ENCODE data around the gene ITSN2.
"Not testable (repeated sequence)": the region's sequence is repeated elsewhere in the genome, so short reads cannot be mapped to it uniquely, and the experiment has no call there.

ITSN2 gene

GRCh38 chr2:24360050-24360962, at the start of gene ITSN2:
ITSN2 (minus strand) TSS chr2:24360536; CDS start chr2:24328082, 32,454 bp downstream.
- DNase-seq: peak; percentile 71

GRCh38 chr2:24409171-24409570, 48.8 kb upstream of the ITSN2 start:
- DNase-seq: no peak

GRCh38 chr2:24408704-24409103, 48.4 kb upstream of the ITSN2 start:
- not testable (repeated sequence) for DNase-seq

- no peak for DNase-seq
Measured at GRCh38 chr2:24404491-24404921, 44.2 kb upstream of the ITSN2 start.

GRCh38 chr2:24403832-24404212, 43.5 kb upstream of the ITSN2 start:
- DNase-seq: no peak

GRCh38 chr2:24403168-24403831, 43.0 kb upstream of the ITSN2 start:
- DNase-seq: no peak

GRCh38 chr2:24402242-24403097, 42.1 kb upstream of the ITSN2 start:
- DNase-seq: no peak

GRCh38 chr2:24400207-24400907, 40.0 kb upstream of the ITSN2 start:
- DNase-seq: peak; percentile 16

- peak; percentile 55 for DNase-seq
Measured at GRCh38 chr2:24399434-24400206, 39.3 kb upstream of the ITSN2 start.

GRCh38 chr2:24394998-24395397, 34.7 kb upstream of the ITSN2 start:
- no peak for DNase-seq

GRCh38 chr2:24392542-24393059, 32.3 kb upstream of the ITSN2 start:
- no peak for DNase-seq

- DNase-seq: no peak
Measured at GRCh38 chr2:24385366-24385765, 25.0 kb upstream of the ITSN2 start.

GRCh38 chr2:24382363-24383073, 22.2 kb upstream of the ITSN2 start:
- peak; percentile 61 for DNase-seq

- DNase-seq: no peak
Measured at GRCh38 chr2:24380820-24381219, 20.5 kb upstream of the ITSN2 start.

- no peak for DNase-seq
Measured at GRCh38 chr2:24375349-24376087, 15.2 kb upstream of the ITSN2 start.

GRCh38 chr2:24374301-24374700, 14.0 kb upstream of the ITSN2 start:
- no peak for DNase-seq

GRCh38 chr2:24372033-24372432, 11.7 kb upstream of the ITSN2 start:
- DNase-seq: no peak

- no peak for DNase-seq
Measured at GRCh38 chr2:24365826-24366225, 5.5 kb upstream of the ITSN2 start.

- peak; percentile 3 for DNase-seq
Measured at GRCh38 chr2:24365051-24365450, 4.7 kb upstream of the ITSN2 start.

GRCh38 chr2:24363301-24363700, 3.0 kb upstream of the ITSN2 start:
- no peak for DNase-seq
